GM12864 (cell line): ENCODE results near the gene SAA4.

Experiments
- DNase-seq: peaks from one replicate; pipeline ENCODE4 v3.0.0-alpha.2; 2011; ENCODE audit warnings: low read depth
- H3K4me3 ChIP-seq: 2 replicates; pipeline ENCODE4 v1.5.1; 2011; ENCODE audit warnings: mild to moderate bottlenecking, low read depth, low read length, control low read depth
- TF ChIP-seq, protein P1 (sequence below): IDR thresholded peaks from 2 replicates; pipeline ENCODE4 v1.5.1; 2011; ENCODE audit warnings: low read depth, mild to moderate bottlenecking, moderate library complexity, low read length, control low read depth, inconsistent platforms; ENCODE audit errors: missing control alignments

Gene SAA4

DNA sequence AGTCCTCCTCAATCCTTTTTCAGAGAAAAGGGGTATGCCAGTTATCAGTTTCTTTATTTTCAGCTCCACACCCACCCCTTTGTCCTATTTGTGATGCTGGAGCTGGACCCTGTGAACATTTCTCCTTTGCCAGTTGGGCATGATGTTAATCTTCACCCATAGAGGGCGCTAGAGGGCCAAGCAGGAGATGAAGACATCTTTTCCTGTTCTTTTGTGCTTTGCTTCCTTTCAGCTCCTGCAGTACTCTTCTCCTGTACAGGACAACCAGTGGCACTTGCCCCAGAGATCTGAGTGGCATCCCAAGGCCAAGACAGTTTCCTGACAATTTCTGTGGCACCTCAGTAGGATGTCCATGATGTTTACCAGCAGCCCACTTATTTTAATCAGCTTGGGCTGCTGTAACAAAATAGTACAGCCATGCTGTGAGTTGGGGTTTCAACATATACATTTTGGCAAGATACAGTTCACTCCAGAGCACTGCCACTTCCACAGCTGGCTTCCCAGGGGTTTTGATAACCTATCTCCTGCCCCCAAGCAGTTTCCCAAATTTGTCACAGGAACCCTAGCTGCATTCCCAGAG, 7.3 kb upstream of the SAA4 start:
- no peak overlapping the region for H3K4me3 ChIP-seq
- no peak for DNase-seq
- TF ChIP-seq, protein P1, sequence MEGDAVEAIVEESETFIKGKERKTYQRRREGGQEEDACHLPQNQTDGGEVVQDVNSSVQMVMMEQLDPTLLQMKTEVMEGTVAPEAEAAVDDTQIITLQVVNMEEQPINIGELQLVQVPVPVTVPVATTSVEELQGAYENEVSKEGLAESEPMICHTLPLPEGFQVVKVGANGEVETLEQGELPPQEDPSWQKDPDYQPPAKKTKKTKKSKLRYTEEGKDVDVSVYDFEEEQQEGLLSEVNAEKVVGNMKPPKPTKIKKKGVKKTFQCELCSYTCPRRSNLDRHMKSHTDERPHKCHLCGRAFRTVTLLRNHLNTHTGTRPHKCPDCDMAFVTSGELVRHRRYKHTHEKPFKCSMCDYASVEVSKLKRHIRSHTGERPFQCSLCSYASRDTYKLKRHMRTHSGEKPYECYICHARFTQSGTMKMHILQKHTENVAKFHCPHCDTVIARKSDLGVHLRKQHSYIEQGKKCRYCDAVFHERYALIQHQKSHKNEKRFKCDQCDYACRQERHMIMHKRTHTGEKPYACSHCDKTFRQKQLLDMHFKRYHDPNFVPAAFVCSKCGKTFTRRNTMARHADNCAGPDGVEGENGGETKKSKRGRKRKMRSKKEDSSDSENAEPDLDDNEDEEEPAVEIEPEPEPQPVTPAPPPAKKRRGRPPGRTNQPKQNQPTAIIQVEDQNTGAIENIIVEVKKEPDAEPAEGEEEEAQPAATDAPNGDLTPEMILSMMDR: peak; percentile 92

DNA sequence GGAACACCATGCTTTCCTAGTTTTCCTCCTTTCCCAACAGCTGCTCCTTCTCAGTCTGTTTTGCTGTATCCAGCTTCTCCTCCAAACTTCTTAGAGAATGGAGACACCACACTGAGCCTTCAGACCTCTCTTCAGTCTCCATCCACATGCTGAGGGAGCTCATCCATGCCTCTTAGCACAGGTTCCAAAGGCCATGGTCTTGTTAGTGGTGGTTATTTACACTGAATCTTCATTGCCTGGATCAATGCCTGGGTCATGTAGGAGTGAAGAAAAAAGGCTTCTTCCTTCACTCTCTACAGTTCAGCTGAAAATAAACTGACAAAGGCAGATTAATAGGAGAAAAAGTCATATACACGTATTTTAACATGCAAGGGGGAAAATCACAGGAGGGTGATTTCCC, 3.1 kb upstream of the SAA4 start:
- TF ChIP-seq, protein P1: no peak
- DNase-seq: no peak
- H3K4me3 ChIP-seq: no peak overlapping the region

DNA sequence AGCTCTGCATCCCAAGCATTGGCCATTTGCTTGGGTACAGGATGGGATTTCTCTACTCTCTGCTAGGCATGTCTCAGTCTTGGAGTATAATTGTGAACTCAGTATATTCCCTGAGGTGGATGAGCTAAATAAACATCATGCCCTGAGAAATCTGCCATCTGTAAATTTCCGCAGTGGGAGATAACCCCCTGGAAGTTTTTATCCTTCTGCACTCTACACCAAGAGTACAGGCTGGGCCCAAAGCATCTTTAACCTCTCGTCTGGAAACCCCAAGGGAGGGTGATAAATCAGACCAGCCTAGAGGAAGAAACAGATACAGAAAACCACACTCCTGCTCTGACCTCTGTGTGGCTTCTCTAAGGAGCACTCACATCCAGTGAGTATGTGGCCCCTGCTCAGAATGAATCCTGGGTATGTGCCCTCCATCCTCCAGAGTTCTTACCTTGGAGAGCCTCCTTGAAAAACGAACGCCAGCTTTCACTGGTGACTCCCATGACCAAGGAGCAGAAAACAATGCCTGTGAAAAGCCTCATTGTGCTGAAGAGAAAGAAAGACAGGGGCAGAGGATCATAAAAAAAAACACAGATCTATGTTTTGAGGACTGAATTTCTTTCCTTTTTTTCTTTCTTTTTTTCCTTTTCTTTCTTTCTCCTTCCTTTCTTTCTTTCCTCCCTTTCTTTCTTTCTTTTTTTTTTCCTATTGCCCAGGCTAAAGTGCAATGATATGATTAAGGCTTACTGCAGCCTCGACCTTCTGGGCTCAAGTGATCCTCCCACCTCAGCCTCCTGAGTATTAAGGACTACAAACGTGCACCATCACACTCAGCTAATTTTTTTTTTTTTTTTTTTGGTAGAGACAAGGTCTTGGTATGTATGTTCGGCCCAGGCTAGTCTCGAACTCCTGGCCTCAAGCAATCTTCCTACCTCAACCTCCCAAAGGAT, 938 bp downstream of the SAA4 start:
- H3K4me3 ChIP-seq: no peak overlapping the region
- no peak for DNase-seq
- TF ChIP-seq, protein P1: no peak

DNA sequence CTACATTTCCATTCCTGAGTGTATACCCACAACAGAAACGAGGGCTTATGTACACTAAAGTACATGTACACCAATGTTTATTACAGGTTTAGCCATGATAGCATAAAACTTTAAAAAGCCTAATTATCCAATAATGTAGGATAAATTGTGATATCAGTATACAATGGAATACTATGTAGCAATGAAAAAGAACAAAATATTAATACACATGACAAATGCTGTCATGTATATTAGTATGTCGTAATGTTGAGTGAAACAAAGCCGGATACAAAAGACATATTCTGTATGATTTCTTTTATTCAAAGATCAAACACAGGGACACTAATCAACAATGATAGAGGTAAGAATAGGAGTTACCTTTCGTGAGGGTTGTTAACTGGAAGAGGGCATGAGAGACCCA, 2.7 kb downstream of the SAA4 start:
- no peak for DNase-seq
- H3K4me3 ChIP-seq: no peak overlapping the region
- TF ChIP-seq, protein P1: no peak

DNA sequence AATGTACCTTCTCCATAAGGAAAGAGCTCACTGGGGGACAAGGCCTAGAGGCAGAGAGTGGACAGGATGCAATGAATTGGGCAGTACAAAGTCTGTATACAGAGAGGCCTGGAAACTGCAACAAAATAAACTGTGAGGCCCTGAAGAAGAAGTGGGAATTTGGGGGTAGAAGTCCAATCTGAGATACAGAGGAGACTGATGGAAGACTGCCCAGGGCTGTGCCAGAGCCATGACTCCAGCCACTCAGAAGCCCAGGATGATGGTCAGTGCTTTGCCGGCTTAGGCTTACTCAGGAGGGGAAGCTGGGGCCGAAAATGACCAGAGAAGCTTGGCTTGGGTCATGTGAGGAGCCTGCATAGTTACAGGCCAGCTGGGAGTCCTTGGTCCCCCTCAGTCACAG, 5.7 kb downstream of the SAA4 start:
- H3K4me3 ChIP-seq: no peak overlapping the region
- DNase-seq: no peak
- TF ChIP-seq, protein P1: no peak

DNA sequence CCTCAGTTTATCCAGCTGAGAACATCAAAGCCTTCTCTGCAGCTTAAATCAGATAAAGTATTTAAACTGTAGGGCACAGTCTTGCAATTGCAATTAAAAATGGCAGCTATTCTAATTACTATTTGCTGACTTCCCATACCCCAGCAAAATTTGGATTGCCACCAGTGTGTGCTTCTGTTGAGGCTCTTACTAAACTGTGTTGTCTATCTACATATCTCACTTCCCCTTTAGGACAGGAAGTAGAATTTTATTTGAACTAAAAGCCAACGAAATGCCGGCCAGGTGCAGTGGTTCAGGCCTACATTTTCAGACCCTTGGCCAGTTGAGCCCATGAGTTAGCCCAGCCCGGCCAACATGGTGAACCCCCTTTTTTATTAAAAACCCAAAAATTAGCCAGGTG, 7.1 kb downstream of the SAA4 start:
- TF ChIP-seq, protein P1: no peak
- peak; percentile 85 for DNase-seq
- H3K4me3 ChIP-seq: no peak overlapping the region
